ENCODE results near the gene PFDN1. TPM values are rescaled to one million over a fixed set of nuclear protein-coding genes. Genes with fewer than 3 reads are reported as not detected.

Gene PFDN1
- total RNA-seq, 1 experiment from 2014 or later = 49.8 TPM

DNA sequence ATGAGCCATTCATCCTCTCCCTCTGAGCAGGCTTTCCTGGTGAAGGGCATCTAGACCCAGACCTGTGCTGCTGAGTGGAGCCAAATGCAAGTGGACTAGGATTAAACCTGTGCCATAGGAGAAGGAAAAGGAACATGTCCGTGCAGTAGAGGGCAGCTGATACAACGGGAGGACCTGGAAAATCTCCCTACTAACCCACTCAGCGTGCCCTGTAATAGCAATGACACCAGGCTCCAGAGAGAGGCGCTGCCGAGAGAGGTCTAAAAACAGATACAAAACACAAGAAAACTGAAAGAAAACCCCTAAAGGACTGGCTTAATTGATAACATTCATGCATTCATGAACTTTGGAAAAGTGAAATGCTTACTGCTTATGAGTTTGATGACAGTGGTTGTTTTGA is 60.8 kb downstream of the PFDN1 start:
- no peaks in the 10 kb centered on the region for H3K9me3 ChIP-seq (ENCODE audit: low read length)
- H3K4me1 ChIP-seq (ENCODE audit: low read length) = peaks cover 15% of the 10 kb centered on the region
- no peak for DNase-seq
- peaks cover 6% of the 10 kb centered on the region; the same call in 1 of the 2 replicates for H4K20me1 ChIP-seq (ENCODE audit: insufficient read depth, low read depth, low read length)
- no peak overlapping the region for H3K4me2 ChIP-seq (ENCODE audit: low read depth, low read length, poor library complexity, severe bottlenecking)
- H3K9ac ChIP-seq (ENCODE audit: low read length) = no peak overlapping the region
- H3K9me2 ChIP-seq (replicated peaks; ENCODE audit: insufficient read depth, low read length) = no peaks in the 10 kb centered on the region
- H3K79me2 ChIP-seq (ENCODE audit: low read length) = no peaks in the 10 kb centered on the region
- no peak overlapping the region for H3K4me3 ChIP-seq (ENCODE audit: low read length)
- no peak overlapping the region for H2AFZ ChIP-seq (ENCODE audit: low read length)
- no peak overlapping the region for H3K27ac ChIP-seq (ENCODE audit: low read length)
- H3K36me3 ChIP-seq (ENCODE audit: insufficient read depth, low read length) = no peaks in the 10 kb centered on the region
- H3K27me3 ChIP-seq (ENCODE audit: low read length) = no peaks in the 10 kb centered on the region

DNA sequence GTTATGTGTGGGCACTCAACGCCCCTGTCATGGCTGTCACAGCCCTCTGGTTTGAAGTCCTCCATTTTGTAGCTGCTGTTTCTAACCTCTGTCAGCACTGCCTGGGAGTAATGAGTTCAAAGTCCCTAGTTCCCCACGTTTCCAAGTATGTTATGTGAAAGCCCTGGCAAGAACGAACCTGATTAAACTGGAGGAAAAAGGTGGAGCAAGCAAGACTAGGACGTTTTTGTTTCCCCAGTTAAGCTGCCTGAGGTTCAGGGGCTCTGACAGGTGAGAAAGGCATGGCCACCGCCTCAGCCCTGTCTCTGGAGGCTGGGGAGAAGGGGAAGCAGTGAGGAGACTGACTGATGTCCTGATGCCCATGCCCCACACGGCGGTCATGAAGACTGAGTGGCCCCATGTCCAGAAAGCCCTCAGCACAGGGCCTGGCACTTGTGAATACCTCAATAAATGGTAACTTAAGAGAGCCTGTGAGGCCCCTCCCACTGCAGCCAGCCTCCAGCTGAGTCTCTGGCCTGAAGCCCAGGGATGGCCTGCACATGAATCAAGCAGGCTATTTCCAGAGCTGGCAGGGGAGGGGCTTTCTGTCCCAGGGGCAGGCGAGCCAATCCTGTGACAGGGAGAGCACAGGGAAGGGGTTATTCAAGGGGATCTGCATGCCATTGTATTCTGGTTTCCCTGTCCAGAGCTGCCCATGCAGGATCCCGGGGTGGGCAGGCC is 61.8 kb downstream of the PFDN1 start:
- Histone ChIP-seq H3K36me3 (ENCODE audit: insufficient read depth, low read length) (no peaks in the 10 kb centered on the region), H3K27ac (ENCODE audit: low read length) (no peak overlapping the region), H3K27me3 (ENCODE audit: low read length) (no peaks in the 10 kb centered on the region), H3K4me3 (ENCODE audit: low read length) (no peak overlapping the region), H3K9ac (ENCODE audit: low read length) (no peak overlapping the region), H3K9me3 (ENCODE audit: low read length) (no peaks in the 10 kb centered on the region), H3K4me2 (ENCODE audit: low read depth, low read length, poor library complexity, severe bottlenecking) (no peak overlapping the region), H3K9me2 (replicated peaks; ENCODE audit: insufficient read depth, low read length) (no peaks in the 10 kb centered on the region), H3K4me1 (ENCODE audit: low read length) (peaks cover 15% of the 10 kb centered on the region), H2AFZ (ENCODE audit: low read length) (no peak overlapping the region), H3K79me2 (ENCODE audit: low read length) (no peaks in the 10 kb centered on the region), H4K20me1 (ENCODE audit: insufficient read depth, low read depth, low read length) (peaks cover 11% of the 10 kb centered on the region; the same call in 1 of the 2 replicates)
- no peak for DNase-seq

DNA sequence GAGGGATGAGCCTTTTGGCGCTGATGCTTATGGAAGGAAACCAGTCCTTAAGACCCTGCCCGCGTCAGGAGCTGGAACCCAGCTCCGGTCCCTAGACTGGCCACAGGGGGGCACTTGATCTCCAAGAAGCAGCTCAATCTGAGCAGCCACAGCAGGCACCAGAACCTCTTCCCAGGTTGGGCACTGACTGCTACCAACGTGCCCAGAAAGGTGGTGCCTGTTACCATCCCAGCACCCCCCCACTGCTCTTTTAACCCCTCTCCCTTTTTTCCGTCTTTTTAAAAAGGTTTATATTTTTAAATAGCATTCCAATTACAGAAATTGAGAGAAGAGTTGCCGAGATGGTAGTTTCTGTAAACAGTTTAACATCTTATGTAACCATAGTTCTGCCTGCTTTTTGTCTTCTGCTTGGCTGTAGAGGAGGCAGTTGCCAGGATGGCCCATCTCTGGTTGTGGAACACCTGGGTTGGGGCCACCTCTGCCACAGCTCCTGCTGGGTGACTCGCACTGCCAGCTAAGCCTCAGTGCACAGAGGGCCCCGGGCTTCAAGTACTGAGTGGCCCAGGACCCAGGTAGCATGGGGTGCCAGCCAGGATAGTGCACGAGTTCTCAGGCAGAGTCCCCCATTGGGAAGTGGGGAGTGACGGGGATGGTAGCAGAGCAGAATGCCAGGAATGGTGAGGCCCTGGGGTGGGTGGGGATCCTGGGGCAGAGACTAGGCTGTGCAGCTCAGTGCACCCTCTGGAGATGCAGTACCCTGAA is 62.8 kb downstream of the PFDN1 start:
- no peaks in the 10 kb centered on the region for H3K36me3 ChIP-seq (ENCODE audit: insufficient read depth, low read length)

DNA sequence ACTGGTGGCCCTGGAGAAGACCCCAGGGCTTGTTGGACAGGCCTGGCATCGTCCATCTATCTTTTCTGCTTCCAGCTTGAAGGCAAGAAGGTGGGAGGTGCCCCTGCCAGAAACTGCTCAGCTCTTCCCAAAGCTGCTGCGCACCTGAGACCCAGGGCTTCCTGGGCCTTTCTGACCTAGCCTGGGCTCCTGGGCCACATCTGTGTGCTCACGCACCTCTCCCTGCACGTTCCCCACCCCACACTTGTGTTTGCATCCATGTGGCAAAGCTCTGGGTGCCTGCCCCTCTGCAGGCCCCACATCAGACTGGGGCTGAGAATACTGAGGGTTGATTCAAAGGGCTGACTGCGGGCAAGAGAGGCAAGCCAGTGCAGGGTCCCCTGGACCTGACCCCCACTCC is 63.4 kb downstream of the PFDN1 start:
- Histone ChIP-seq H3K9me2 (replicated peaks; ENCODE audit: insufficient read depth, low read length) (no peaks in the 10 kb centered on the region), H2AFZ (ENCODE audit: low read length) (no peak overlapping the region), H3K4me2 (ENCODE audit: low read depth, low read length, poor library complexity, severe bottlenecking) (no peak overlapping the region), H3K27ac (ENCODE audit: low read length) (no peak overlapping the region), H3K27me3 (ENCODE audit: low read length) (no peaks in the 10 kb centered on the region), H4K20me1 (ENCODE audit: insufficient read depth, low read depth, low read length) (peaks cover 12% of the 10 kb centered on the region; the same call in 1 of the 2 replicates), H3K36me3 (ENCODE audit: insufficient read depth, low read length) (no peaks in the 10 kb centered on the region), H3K9me3 (ENCODE audit: low read length) (no peaks in the 10 kb centered on the region), H3K79me2 (ENCODE audit: low read length) (no peaks in the 10 kb centered on the region), H3K4me1 (ENCODE audit: low read length) (no peaks in the 10 kb centered on the region), H3K4me3 (ENCODE audit: low read length) (no peak overlapping the region), H3K9ac (ENCODE audit: low read length) (no peak overlapping the region)
- no peak for DNase-seq

More for the DNA sequence above, 62.8 kb downstream of the PFDN1 start:
- Histone ChIP-seq H4K20me1 (ENCODE audit: insufficient read depth, low read depth, low read length) (peaks cover 12% of the 10 kb centered on the region; the same call in 1 of the 2 replicates), H3K79me2 (ENCODE audit: low read length) (no peaks in the 10 kb centered on the region), H3K9me2 (replicated peaks; ENCODE audit: insufficient read depth, low read length) (no peaks in the 10 kb centered on the region), H3K4me2 (ENCODE audit: low read depth, low read length, poor library complexity, severe bottlenecking) (no peak overlapping the region), H3K27ac (ENCODE audit: low read length) (no peak overlapping the region), H3K9ac (ENCODE audit: low read length) (no peak overlapping the region), H3K9me3 (ENCODE audit: low read length) (no peaks in the 10 kb centered on the region), H2AFZ (ENCODE audit: low read length) (no peak overlapping the region), H3K4me3 (ENCODE audit: low read length) (no peak overlapping the region), H3K27me3 (ENCODE audit: low read length) (no peaks in the 10 kb centered on the region), H3K4me1 (ENCODE audit: low read length) (peaks cover 6% of the 10 kb centered on the region)
- peak; percentile 85 for DNase-seq

DNA sequence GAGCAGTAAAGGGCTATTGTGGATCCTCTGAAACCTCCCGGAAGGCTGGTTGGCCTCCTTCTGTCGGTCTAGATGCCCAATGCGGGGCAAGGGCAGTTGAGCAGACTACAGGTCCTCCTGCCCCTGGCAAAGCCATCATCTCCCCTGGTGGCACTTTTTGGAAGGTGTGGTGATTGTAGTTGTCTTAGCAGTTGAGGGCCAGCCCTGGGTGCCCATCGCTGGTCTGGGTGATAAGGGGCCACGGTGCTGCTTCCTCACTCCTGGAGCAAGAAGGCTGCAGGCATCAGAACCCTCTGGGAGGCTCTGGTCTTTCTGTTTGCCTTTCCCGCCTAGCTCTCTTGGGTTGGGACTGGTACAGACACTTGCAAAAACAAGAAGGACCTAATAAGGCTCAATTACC is 64.1 kb downstream of the PFDN1 start:
- no peaks in the 10 kb centered on the region for H3K79me2 ChIP-seq (ENCODE audit: low read length)
- no peaks in the 10 kb centered on the region for H3K4me1 ChIP-seq (ENCODE audit: low read length)
- DNase-seq = no peak
- no peak overlapping the region for H3K9ac ChIP-seq (ENCODE audit: low read length)
- no peak overlapping the region for H3K27ac ChIP-seq (ENCODE audit: low read length)
- H3K9me2 ChIP-seq (replicated peaks; ENCODE audit: insufficient read depth, low read length) = no peaks in the 10 kb centered on the region
- H4K20me1 ChIP-seq (ENCODE audit: insufficient read depth, low read depth, low read length) = peaks cover 12% of the 10 kb centered on the region; the same call in 1 of the 2 replicates
- no peak overlapping the region for H3K4me3 ChIP-seq (ENCODE audit: low read length)
- H3K4me2 ChIP-seq (ENCODE audit: low read depth, low read length, poor library complexity, severe bottlenecking) = no peak overlapping the region
- no peaks in the 10 kb centered on the region for H3K27me3 ChIP-seq (ENCODE audit: low read length)
- no peaks in the 10 kb centered on the region for H3K36me3 ChIP-seq (ENCODE audit: insufficient read depth, low read length)
- H3K9me3 ChIP-seq (ENCODE audit: low read length) = no peaks in the 10 kb centered on the region
- H2AFZ ChIP-seq (ENCODE audit: low read length) = no peak overlapping the region

DNA sequence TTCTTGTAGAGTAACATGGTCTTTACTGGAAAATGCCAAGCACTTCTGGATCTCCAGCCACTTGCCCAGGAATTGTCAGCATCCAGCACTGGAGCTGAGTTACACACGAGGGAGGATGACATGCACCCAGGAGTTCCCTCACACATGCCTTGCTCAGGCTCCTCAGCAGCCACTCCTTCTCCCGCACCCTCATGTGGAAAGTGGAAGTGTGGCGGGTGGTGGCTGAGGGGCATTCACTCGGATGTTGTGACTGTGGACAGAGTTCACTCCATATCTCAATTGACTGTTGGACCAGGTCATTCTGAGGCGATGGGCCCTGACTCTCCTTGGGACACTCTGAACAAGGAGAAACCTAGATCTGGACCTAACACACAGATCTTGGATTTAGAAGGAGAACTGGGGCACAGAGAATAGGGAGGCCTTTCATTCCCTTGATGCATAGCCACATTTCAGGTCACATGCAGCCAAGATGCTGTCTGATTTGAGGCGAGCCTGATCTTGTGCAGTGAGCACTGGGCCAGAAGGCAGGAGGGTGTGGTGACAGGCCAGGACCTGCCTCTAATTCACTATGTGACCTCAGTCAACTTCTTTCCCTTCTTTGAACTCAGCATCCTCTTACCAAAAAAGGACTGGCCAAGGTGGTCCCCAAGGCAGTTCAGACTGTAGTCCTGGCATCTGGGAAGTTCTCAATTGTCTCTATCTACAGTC is 65.9 kb downstream of the PFDN1 start:
- Histone ChIP-seq H3K27ac (ENCODE audit: low read length) (no peak overlapping the region), H2AFZ (ENCODE audit: low read length) (no peak overlapping the region), H3K9me2 (replicated peaks; ENCODE audit: insufficient read depth, low read length) (no peaks in the 10 kb centered on the region), H3K79me2 (ENCODE audit: low read length) (no peaks in the 10 kb centered on the region), H3K36me3 (ENCODE audit: insufficient read depth, low read length) (no peaks in the 10 kb centered on the region), H3K27me3 (ENCODE audit: low read length) (no peaks in the 10 kb centered on the region), H3K9me3 (ENCODE audit: low read length) (no peaks in the 10 kb centered on the region), H3K4me2 (ENCODE audit: low read depth, low read length, poor library complexity, severe bottlenecking) (no peak overlapping the region), H4K20me1 (ENCODE audit: insufficient read depth, low read depth, low read length) (peaks cover 12% of the 10 kb centered on the region; the same call in 1 of the 2 replicates), H3K4me3 (ENCODE audit: low read length) (no peak overlapping the region), H3K9ac (ENCODE audit: low read length) (no peak overlapping the region), H3K4me1 (ENCODE audit: low read length) (no peaks in the 10 kb centered on the region)
- DNase-seq = peak; percentile 14

DNA sequence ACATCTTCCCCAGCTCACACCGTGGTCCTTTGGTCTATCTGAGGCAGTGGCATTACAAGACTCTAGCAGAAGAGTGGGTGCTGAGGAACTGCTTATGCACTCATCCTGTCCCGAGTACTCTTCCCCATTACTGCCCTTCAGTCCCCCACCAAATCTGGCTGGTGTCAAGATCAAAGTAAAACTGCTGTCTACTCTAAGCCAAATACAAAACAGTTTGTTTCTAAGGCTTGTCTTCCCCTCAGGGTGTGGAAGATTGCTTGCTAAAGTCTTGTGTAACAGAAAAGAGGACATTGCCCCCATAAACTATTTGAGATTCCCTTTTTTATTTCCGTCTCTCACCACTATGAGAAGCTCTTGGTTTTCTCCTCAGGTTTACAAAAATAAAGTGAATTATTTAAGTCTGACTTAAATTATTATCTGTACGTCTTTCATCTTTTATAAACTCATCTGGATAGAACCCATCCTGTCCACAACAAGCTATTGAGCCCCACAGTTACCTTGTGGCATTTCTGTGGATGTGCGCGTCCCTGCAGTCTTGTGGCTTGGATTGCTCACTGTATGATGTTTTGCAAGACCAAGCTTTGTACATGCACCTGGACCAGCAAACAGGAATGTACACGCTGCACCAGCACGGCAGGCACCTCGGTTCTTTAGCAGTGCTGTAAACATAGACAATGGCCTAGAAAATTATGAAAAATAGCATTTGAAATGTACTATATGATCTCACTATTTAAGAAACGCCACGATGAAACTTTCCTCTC is 66.9 kb downstream of the PFDN1 start:
- Histone ChIP-seq H3K79me2 (ENCODE audit: low read length) (no peaks in the 10 kb centered on the region), H3K9me3 (ENCODE audit: low read length) (no peaks in the 10 kb centered on the region), H3K36me3 (ENCODE audit: insufficient read depth, low read length) (no peaks in the 10 kb centered on the region), H3K4me3 (ENCODE audit: low read length) (no peak overlapping the region), H3K9ac (ENCODE audit: low read length) (no peak overlapping the region), H3K4me1 (ENCODE audit: low read length) (no peaks in the 10 kb centered on the region), H3K27me3 (ENCODE audit: low read length) (no peaks in the 10 kb centered on the region), H3K9me2 (replicated peaks; ENCODE audit: insufficient read depth, low read length) (no peaks in the 10 kb centered on the region), H4K20me1 (ENCODE audit: insufficient read depth, low read depth, low read length) (peaks cover 12% of the 10 kb centered on the region; the same call in 1 of the 2 replicates), H2AFZ (ENCODE audit: low read length) (no peak overlapping the region), H3K4me2 (ENCODE audit: low read depth, low read length, poor library complexity, severe bottlenecking) (no peak overlapping the region), H3K27ac (ENCODE audit: low read length) (no peak overlapping the region)
- DNase-seq = peak; percentile 19

All from Karpas-422 (cell line).